HepG2 (cell line): Measurements from ENCODE around the gene MCF2L. TPM values are rescaled to one million over a fixed set of nuclear protein-coding genes. Genes with fewer than 3 reads are reported as not detected.

ENCODE experiments used
- ATF7-NPFF ChIP-seq: sonication (generic); formaldehyde crosslinking; IDR thresholded peaks from 2 replicates; pipeline ENCODE4 v1.8.1; 2023; ENCODE audit warnings: mild to moderate bottlenecking, low read depth, missing genetic modification reagents, moderate library complexity
- CBFB ChIP-seq: sonication (generic); formaldehyde crosslinking; IDR thresholded peaks from 2 replicates; pipeline ENCODE4 v1.4.0; 2020; ENCODE audit warnings: missing genetic modification reagents
- FOXO1 ChIP-seq: sonication (generic); formaldehyde crosslinking; IDR thresholded peaks from 2 replicates; pipeline ENCODE4 v1.4.0; 2020; ENCODE audit warnings: missing genetic modification reagents
- HNRNPH1 ChIP-seq: fragments of 200-400 bp; formaldehyde crosslinking; optimal IDR thresholded peaks from 2 replicates; pipeline ENCODE3; 2017; ENCODE audit warnings: mild to moderate bottlenecking, low read depth, low read length
- RFX1 ChIP-seq: fragments of 450-650 bp; IDR thresholded peaks from 2 replicates; pipeline ENCODE4 v1.6.1; 2017
- SAFB2 ChIP-seq: sonication (generic); formaldehyde crosslinking; IDR thresholded peaks from 2 replicates; pipeline ENCODE4 v1.5.1; 2020; ENCODE audit warnings: missing genetic modification reagents, low read depth, mild to moderate bottlenecking, borderline replicate concordance
- SRSF9 ChIP-seq: fragments of 200-400 bp; formaldehyde crosslinking; IDR thresholded peaks from 2 replicates; pipeline ENCODE4 v1.6.1; 2018; ENCODE audit warnings: borderline replicate concordance, mild to moderate bottlenecking, low read depth, low read length; ENCODE audit not compliant: insufficient read depth, poor library complexity, severe bottlenecking
- TP53 ChIP-seq: sonication (generic); formaldehyde crosslinking; conservative IDR thresholded peaks from 2 replicates; pipeline ENCODE4 v1.4.0; 2020; ENCODE audit warnings: missing genetic modification reagents
- YEATS2 ChIP-seq: sonication (generic); formaldehyde crosslinking; IDR thresholded peaks from 2 replicates; pipeline ENCODE4 v1.4.0; 2020; ENCODE audit warnings: missing genetic modification reagents, borderline replicate concordance
- ZMYM3 ChIP-seq: sonication (generic); formaldehyde crosslinking; IDR thresholded peaks from 2 replicates; pipeline ENCODE4 v1.5.1; 2020; ENCODE audit warnings: mild to moderate bottlenecking, missing genetic modification reagents
- ZNF446 ChIP-seq: sonication (generic); formaldehyde crosslinking; IDR thresholded peaks from 2 replicates; pipeline ENCODE4 v1.5.0; 2020; ENCODE audit warnings: mild to moderate bottlenecking, missing genetic modification reagents
- ZNF777 ChIP-seq: sonication (generic); formaldehyde crosslinking; IDR thresholded peaks from 2 replicates; pipeline ENCODE4 v1.4.0; 2020; ENCODE audit warnings: missing genetic modification reagents
- ZSCAN9 ChIP-seq: IDR thresholded peaks from 2 replicates; pipeline ENCODE4 v1.6.1; 2016; ENCODE audit warnings: borderline replicate concordance
- polyA plus RNA-seq, 8 experiments: library from polyadenylated mRNA; depleted of rRNA in 3 of 8; stranded (reverse) in 7 of 8; unstranded in 1 of 8; fragments of >200 nt; fragmentation: Illumina TruSeq in 4 of 8; extraction: Trizol in 4 of 8; gene quantifications; 2 replicates each; pipeline versions ENCODE4 v1.2.1 to v1.2.3, GENCODE V29; 2011 to 2016; ENCODE audit warnings: low read depth in 4 of 8, missing spikeins in 1 of 8, mixed read lengths in 1 of 8; ENCODE audit not compliant: insufficient read depth in 1 of 8
- total RNA-seq, 5 experiments: library from RNA; depleted of rRNA; stranded (reverse); fragments of >200 nt; fragmentation: Illumina TruSeq; extraction: Trizol; gene quantifications; 2 replicates each; pipeline ENCODE4 v1.2.3, GENCODE V29; 2016; ENCODE audit warnings: low read depth in 1 of 5
- TF ChIP-seq, protein P1 (sequence below): sonication (generic); formaldehyde crosslinking; IDR thresholded peaks from 2 replicates; pipeline ENCODE4 v1.4.0; 2020; ENCODE audit warnings: mild to moderate bottlenecking, missing genetic modification reagents
- TF ChIP-seq, protein P2 (sequence below): sonication (generic); formaldehyde crosslinking; IDR thresholded peaks from 2 replicates; pipeline ENCODE4 v1.4.0; 2020; ENCODE audit warnings: missing genetic modification reagents
- TF ChIP-seq, protein P3 (sequence below): sonication (generic); formaldehyde crosslinking; IDR thresholded peaks from 2 replicates; pipeline ENCODE4 v1.9.0; 2022; ENCODE audit warnings: low read depth, missing genetic modification reagents
- TF ChIP-seq, protein P4 (sequence below): sonication (generic); formaldehyde crosslinking; IDR thresholded peaks from 2 replicates; pipeline ENCODE4; 2020; ENCODE audit warnings: missing genetic modification reagents, mild to moderate bottlenecking, borderline replicate concordance

The MCF2L gene
- total and polyA plus RNA-seq, 2 of the 13 experiments (the other 11 are each of a cell fraction or from before 2014, with no cell fraction given): 19.4 to 28.4 TPM

DNA sequence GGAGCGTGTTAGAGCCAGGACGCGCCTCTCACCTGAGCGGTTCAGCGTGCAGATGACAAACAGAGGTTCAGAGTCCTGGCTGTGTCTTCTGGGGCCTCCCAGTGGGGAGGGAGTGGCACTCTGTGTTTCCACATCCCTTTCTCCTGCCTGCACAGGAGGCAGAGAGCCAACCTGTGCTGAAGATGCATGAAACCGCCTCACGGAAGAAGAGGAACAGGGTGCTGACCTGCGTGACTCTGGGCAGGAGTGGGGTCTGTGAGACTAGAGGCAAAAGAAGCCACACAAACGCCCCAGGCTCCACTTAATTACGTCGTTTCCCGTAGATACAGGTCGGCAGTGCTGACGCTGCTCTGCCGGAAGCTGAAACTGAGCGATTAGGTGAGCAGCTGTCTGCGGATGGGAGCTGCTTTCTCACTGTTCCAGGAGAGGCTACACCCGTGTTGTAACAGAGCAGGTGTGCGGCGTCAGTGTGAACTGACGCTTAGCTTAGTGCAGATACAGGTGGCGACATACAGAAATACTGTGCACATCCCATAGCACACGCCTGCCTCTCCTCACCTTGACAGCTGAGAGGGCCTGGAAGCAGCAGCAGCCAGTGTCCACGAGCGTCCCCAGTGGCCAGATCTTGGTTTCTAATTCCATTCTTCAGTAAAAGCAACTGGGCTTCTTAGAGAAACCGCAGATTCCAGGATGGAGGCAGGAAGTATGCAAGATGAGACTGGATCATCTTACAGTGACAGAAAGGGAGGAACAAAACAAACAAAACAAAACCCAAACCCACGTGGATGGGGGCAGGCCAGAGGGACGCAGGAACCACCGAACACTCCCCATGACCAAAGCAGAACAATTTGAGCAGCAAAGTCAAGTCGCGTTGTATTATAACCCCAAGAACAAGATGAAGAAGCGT, 37.7 kb upstream of the MCF2L start (continued):
- TF ChIP-seq SAFB2 (CRISPR knock-in tag) (no peak), CBFB (no peak), ZSCAN9 (no peak), ZNF777 (CRISPR knock-in tag) (no peak), ZMYM3 (CRISPR knock-in tag) (no peak), HNRNPH1 (no peak), ZNF446 (no peak), SRSF9 (no peak), RFX1 (no peak), YEATS2 (no peak), FOXO1 (CRISPR knock-in tag) (no peak), ATF7-NPFF (CRISPR knock-in tag) (no peak), TP53 (CRISPR knock-in tag) (no peak)
- TF ChIP-seq, protein P1, sequence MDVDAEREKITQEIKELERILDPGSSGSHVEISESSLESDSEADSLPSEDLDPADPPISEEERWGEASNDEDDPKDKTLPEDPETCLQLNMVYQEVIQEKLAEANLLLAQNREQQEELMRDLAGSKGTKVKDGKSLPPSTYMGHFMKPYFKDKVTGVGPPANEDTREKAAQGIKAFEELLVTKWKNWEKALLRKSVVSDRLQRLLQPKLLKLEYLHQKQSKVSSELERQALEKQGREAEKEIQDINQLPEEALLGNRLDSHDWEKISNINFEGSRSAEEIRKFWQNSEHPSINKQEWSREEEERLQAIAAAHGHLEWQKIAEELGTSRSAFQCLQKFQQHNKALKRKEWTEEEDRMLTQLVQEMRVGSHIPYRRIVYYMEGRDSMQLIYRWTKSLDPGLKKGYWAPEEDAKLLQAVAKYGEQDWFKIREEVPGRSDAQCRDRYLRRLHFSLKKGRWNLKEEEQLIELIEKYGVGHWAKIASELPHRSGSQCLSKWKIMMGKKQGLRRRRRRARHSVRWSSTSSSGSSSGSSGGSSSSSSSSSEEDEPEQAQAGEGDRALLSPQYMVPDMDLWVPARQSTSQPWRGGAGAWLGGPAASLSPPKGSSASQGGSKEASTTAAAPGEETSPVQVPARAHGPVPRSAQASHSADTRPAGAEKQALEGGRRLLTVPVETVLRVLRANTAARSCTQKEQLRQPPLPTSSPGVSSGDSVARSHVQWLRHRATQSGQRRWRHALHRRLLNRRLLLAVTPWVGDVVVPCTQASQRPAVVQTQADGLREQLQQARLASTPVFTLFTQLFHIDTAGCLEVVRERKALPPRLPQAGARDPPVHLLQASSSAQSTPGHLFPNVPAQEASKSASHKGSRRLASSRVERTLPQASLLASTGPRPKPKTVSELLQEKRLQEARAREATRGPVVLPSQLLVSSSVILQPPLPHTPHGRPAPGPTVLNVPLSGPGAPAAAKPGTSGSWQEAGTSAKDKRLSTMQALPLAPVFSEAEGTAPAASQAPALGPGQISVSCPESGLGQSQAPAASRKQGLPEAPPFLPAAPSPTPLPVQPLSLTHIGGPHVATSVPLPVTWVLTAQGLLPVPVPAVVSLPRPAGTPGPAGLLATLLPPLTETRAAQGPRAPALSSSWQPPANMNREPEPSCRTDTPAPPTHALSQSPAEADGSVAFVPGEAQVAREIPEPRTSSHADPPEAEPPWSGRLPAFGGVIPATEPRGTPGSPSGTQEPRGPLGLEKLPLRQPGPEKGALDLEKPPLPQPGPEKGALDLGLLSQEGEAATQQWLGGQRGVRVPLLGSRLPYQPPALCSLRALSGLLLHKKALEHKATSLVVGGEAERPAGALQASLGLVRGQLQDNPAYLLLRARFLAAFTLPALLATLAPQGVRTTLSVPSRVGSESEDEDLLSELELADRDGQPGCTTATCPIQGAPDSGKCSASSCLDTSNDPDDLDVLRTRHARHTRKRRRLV: no peak
- TF ChIP-seq, protein P2, sequence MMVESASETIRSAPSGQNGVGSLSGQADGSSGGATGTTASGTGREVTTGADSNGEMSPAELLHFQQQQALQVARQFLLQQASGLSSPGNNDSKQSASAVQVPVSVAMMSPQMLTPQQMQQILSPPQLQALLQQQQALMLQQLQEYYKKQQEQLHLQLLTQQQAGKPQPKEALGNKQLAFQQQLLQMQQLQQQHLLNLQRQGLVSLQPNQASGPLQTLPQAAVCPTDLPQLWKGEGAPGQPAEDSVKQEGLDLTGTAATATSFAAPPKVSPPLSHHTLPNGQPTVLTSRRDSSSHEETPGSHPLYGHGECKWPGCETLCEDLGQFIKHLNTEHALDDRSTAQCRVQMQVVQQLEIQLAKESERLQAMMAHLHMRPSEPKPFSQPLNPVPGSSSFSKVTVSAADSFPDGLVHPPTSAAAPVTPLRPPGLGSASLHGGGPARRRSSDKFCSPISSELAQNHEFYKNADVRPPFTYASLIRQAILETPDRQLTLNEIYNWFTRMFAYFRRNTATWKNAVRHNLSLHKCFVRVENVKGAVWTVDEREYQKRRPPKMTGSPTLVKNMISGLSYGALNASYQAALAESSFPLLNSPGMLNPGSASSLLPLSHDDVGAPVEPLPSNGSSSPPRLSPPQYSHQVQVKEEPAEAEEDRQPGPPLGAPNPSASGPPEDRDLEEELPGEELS (CRISPR knock-in tag): no peak
- TF ChIP-seq, protein P3, sequence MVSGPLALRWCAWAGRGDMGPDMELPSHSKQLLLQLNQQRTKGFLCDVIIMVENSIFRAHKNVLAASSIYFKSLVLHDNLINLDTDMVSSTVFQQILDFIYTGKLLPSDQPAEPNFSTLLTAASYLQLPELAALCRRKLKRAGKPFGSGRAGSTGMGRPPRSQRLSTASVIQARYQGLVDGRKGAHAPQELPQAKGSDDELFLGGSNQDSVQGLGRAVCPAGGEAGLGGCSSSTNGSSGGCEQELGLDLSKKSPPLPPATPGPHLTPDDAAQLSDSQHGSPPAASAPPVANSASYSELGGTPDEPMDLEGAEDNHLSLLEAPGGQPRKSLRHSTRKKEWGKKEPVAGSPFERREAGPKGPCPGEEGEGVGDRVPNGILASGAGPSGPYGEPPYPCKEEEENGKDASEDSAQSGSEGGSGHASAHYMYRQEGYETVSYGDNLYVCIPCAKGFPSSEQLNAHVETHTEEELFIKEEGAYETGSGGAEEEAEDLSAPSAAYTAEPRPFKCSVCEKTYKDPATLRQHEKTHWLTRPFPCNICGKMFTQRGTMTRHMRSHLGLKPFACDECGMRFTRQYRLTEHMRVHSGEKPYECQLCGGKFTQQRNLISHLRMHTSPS (CRISPR knock-in tag): no peak
- TF ChIP-seq, protein P4, sequence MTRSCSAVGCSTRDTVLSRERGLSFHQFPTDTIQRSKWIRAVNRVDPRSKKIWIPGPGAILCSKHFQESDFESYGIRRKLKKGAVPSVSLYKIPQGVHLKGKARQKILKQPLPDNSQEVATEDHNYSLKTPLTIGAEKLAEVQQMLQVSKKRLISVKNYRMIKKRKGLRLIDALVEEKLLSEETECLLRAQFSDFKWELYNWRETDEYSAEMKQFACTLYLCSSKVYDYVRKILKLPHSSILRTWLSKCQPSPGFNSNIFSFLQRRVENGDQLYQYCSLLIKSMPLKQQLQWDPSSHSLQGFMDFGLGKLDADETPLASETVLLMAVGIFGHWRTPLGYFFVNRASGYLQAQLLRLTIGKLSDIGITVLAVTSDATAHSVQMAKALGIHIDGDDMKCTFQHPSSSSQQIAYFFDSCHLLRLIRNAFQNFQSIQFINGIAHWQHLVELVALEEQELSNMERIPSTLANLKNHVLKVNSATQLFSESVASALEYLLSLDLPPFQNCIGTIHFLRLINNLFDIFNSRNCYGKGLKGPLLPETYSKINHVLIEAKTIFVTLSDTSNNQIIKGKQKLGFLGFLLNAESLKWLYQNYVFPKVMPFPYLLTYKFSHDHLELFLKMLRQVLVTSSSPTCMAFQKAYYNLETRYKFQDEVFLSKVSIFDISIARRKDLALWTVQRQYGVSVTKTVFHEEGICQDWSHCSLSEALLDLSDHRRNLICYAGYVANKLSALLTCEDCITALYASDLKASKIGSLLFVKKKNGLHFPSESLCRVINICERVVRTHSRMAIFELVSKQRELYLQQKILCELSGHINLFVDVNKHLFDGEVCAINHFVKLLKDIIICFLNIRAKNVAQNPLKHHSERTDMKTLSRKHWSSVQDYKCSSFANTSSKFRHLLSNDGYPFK (CRISPR knock-in tag): no peak; the same call in 1 of the 2 replicates
